GM18505 (cell line): ENCODE data around the gene MBTPS2.
"Not testable (repeated sequence)": the region's sequence is repeated elsewhere in the genome, so short reads cannot be mapped to it uniquely, and the experiment has no call there.

Experiments
- ATAC-seq: cut with Tn5 transposase; IDR thresholded peaks from one replicate; pipeline ENCODE4 v1.9.1; 2021; ENCODE audit not compliant: unreplicated experiment
- POLR2A ChIP-seq: IDR thresholded peaks from 4 replicates; pipeline ENCODE4 v1.6.1; 2011; ENCODE audit warnings: borderline replicate concordance; ENCODE audit not compliant: insufficient read depth, insufficient read length; ENCODE audit errors: extremely low read depth

MBTPS2 gene

DNA sequence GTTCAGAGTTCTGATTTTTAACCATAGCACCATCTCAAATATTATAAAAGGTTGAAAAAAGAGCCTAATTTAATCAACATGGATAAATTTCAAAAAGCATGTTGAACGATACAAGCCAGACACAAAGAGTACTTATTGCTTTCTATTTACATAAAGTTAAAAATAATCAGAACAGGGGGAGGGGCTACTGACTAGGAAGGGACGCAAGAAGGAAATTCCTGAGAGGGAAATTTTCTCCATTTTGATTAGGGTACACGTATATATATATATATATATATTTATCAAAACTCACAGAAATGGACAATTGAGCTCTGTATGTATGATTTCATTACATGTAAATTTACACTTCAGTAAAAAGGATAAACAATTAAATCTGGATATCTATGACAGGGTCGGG is 482 bp upstream of the MBTPS2 start:
- TF ChIP-seq POLR2A, result no peak
- no peak for ATAC-seq

GRCh38 chrX:21840193-21840545 is 752 bp downstream of the MBTPS2 start:
- TF ChIP-seq POLR2A, result no peak
- peak; percentile 1 for ATAC-seq

GRCh38 chrX:21843179-21843578 is 3.8 kb downstream of the MBTPS2 start:
- TF ChIP-seq POLR2A, result no peak
- no peak for ATAC-seq

DNA sequence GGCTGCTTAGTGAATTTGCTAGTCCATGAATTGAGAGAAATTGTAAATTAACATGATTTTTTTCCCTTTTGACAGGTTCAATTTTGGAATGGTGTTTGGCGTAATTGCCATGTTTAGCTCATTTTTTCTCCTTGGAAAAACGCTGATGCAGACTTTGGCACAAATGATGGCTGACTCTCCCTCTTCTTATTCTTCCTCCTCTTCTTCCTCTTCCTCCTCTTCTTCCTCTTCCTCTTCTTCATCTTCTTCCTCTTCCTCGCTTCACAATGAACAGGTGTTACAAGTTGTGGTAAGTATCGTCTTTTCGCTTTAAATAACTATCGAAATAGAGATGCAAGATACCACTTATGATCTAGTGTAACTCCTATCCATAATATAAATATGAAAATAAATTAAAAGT is 5.7 kb downstream of the MBTPS2 start:
- no peak for TF ChIP-seq POLR2A
- no peak for ATAC-seq

GRCh38 chrX:21847342-21847741 is 7.9 kb downstream of the MBTPS2 start:
- no peak for ATAC-seq
- TF ChIP-seq POLR2A, result no peak

DNA sequence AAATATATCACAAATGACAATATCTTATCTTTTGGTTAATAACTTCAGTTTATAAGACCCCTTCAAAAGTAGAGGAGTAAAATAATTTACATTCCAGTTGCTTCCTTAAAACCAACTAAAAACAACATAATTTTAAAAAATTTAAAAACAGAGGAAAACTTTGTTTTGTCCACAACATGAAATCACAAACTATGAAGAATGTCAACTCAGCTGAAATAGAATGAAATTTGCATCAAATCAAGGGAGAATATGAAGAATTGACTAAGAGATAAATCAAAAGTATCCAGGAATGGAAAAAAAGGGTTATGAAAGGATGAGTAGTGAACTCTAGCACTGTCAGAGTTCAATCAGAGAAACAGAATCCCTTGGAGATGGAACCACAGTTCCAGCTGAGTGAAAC is 14.2 kb downstream of the MBTPS2 start:
- TF ChIP-seq POLR2A, result no peak
- no peak for ATAC-seq

GRCh38 chrX:21855937-21856415 is 16.6 kb downstream of the MBTPS2 start, which contains the start of gene YY2:
Gene YY2 (plus strand): TSS chrX:21855987. CDS start chrX:21856485, 498 bp downstream.
- no peak for TF ChIP-seq POLR2A
- ATAC-seq, result no peak

GRCh38 chrX:21856504-21856903 is 17.1 kb downstream of the MBTPS2 start:
- TF ChIP-seq POLR2A, result no peak
- no peak for ATAC-seq

DNA sequence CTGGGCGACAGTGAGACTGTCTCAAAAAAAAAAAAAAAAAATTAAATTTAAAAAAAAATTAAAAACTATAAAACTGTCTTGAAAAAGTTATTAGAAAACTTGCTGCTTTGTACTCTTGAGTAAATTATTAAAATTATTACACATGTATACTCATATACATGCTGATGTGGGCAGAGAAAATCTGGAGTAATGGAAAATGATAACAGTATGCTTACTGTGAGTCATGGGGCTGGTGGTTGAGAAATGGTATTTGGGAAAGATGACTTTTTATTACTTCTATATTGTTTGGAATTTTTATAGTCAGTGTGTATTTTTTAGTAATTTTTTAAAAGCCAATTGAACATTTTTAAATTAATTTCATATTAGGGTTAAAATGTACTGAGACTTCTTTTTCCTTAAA is 23.8 kb downstream of the MBTPS2 start:
- no peak for ATAC-seq
- TF ChIP-seq POLR2A, result no peak

DNA sequence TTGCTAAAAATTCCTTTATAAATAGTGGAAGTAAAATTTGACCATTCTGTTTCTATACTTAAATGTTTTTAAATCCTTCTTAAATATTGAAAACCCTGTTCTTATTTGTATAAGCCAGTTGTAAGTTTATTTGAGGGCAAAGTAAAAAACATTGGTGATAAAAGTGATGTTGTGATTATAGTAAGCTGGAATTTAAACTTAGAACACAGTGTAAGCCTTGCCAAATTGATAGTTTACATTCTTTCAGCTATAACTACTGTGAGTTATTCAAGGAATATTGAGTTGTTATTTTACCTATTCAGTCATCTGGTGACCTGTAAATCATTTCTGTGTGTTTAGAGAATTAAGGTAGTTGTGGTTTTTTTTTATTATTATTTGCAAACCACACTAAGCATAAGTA is 26.0 kb downstream of the MBTPS2 start:
- ATAC-seq, result no peak
- TF ChIP-seq POLR2A, result no peak

DNA sequence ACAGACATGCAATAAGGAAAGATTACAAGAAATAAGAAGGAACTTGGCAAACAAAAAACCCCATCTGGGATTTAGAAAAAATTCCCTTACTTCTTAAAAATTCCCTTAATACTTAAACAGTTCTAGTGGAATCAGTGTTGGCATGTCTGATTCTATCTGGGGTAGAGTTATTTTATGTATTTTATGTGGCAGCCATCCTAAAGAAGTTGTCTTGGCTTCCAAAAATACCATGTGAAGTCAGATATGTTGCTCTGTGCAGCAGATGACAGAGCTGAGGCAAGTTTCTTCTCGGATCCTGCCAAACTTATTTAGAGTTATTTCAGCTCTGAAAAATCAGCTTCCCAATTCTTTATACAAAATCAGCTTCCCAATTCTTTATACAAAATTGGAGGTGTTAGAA is 31.1 kb downstream of the MBTPS2 start:
- ATAC-seq, result no peak
- no peak for TF ChIP-seq POLR2A

DNA sequence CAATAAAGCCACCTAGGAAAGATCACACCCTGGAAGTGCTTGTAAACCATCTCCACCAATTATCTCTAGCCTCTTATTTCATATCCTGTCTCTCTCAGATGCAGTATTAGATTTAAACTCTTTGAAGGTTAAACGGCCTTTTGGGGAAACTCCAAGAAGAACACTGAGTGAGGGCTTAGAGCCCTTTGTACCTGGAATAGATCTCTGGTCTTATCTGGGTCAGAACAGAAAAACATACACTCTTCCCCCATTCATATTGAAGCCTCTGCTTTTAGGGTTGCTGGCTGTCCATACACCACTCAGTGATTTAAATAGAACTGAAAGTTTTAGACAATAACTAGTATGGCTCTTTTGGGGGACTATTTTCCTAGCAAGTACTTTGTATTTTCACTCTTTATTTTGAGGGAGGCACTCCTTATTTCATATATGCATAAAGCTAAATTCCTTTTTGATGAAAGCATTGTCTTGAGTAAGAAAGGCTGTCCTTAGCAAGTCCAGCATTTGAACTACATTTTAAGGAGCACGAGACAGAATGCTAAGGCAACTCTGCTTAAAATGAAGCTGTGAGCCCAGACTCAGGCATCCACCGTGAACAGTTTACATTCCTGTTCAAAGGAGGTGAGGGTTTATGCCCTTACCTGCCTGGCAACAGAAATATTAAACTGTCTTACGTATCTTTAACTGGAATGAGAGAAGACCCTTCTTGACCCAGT is 33.8 kb downstream of the MBTPS2 start:
- TF ChIP-seq POLR2A, result no peak
- ATAC-seq, result no peak

DNA sequence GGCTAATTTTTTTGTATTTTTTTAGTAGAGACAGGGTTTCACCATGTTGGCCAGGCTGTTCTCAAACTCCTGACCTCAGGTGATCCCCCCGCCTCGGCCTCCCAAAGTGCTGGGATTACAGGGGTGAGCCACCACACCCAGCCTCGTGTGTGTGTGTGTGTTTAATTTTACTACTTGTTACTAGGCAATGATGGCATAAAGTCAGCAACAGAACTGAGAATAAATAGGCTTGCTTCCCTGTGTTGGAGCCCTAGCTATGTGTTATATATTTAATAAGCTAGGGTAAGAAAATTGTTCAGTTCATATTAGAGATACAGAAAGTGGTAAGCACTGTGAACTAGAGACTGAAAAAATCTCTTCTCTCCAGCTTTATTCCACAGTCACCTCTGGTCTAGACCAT is 34.8 kb downstream of the MBTPS2 start:
- not testable (repeated sequence) for ATAC-seq

- no peak for ATAC-seq
- no peak for TF ChIP-seq POLR2A
Measured at GRCh38 chrX:21875013-21875412, 35.6 kb downstream of the MBTPS2 start.
